NCI-H69 (cell line): ENCODE measurements around the gene DDX56.
A peak's percentile ranks its signal among the peaks of the same experiment; 100 is the strongest.

ENCODE experiments used
- DNase-seq: peaks from one replicate; lab custom pipeline; 2025; lab: John Stamatoyannopoulos, UW

The DDX56 gene

DNA sequence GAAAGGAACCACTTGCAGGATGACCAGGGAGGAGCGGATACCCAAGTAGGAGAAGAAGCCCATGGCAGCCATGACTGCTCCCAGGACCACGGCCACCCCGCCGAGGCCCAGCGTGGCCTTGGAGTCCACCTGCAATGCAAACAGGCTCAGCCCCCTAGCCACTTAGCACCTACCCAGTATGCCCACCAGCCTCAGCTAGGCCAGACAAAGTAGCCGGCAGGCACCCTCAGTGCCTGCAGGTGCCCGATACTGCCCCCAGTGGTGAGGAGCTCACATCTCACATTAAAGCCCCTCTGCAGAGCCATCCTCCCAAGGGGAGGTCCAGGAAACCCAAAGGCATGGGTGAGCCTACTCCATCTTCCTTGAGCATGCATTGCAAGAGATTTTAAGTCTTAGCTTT lies 39.2 kb downstream of the DDX56 start:
- DNase-seq = peak; percentile 78

DNA sequence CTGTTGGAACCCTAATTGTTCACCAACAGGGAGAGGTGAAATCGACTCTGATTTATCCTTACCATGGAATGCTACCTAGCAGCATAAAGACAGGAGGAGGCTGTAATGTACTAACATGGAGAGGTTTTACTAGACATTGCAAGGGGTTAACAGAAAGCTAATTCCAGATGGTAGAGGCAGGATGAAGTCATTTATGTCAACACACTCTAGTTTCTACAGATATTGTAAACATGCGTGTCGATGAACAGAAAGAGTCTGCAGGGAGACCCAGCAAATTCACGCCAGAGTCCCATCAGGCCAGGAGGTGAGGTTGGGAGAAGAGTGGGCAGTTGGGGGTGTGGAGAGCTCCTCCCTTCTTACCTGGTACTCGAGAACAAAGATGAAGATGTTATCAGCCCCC lies 39.6 kb downstream of the DDX56 start:
- DNase-seq = peak; percentile 64

DNA sequence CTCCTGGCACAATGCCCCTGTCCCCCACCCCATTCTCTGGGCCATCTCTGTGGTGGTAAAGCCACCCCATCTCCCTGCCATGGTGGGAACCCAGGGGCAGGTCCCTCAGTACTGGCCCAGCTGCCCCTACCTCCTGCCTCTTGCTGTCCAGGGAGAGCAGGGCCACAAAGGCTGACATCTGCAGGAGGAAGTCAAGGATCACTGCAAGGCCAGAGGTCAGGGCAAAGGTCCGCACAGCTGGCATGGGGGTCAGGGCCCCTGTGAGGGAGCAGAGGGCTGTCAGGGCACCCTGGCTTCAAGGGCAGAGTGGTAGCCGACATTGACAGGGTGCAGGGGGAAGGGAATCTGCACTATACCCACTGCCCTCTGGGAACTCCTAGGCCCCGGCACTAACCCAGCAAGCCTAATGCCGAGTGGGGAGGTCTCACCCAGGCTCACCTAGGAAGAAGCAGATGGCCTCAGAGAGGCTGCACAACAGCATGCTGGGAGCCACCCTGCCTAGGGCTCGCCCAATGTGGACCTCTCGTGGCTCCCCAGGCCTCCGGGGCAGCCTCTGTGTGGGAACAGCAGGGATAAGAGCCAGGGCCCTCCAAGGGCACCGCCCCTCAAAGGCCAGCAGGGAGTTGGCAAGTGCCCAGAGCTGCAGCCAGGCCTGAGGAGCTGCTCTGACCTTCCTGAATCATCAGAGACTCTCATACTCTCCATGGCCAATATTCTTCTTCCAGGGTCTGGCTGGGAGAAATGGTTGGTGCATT lies 40.2 kb downstream of the DDX56 start:
- peak; percentile 66 for DNase-seq

DNA sequence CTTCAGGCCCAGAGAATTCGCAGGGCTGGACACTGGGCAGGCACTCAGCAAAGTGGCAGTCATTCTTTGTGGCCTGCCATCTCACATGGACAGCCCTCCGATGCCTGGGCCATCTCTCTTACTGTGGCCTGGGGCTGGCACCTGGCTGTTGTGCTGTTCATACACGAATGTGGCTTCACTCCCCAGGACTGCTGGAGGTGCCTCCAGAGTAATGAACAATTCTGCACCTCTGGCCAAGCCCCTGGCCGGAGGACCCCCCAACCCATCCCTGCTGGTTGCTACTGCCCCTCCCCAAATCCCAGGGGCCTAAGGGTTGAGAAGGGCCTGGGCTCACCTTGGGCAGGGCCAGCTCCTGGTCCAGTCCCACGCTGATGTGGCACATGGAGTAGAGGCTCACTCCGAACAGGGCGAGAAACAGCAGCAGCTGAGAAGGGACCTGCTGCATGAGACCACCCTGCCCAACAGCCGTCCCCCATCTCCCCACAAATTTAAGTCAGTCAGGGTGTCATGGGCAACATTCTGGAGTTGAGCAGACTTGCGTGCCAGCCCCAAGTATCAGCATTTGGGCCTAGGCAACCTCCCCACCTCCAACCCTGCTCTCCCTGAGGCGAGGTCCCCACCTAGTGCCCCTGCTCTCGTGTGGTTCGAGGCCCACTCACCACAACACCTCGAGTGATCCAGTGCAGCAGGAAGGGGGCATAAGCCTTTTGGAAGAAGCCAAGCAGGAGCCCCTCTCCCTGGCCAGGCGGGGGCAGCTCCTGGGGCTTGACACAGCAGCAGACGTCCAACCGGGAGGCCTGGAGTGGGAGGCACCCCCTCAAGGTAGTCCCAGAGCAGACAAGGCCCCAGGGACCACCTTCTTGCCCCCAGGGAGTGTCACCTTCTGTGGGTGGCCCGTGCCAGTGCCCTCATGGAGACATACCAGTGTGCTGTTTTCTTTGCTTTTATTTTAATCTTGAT lies 42.0 kb downstream of the DDX56 start:
- no peak for DNase-seq

DNA sequence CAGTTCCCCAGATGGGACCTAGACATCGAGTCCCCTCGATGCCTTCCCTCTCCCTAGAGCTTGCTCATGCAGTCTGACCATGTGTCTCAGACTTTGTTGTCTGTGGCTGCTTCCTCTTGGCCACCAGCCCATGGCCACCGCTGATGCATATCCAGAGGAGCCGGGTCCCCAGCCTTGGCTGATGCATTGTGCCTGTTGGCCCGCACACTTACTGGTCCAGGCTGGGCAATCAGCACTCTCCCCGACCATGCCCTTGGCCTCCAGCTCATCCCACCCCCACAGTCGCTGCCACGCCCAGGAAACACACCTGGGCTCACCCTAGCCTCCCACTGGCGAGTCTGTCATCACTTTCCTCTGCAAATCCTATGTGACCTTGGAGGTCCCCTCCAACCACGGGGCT lies 42.7 kb downstream of the DDX56 start:
- DNase-seq = peak; percentile 42

DNA sequence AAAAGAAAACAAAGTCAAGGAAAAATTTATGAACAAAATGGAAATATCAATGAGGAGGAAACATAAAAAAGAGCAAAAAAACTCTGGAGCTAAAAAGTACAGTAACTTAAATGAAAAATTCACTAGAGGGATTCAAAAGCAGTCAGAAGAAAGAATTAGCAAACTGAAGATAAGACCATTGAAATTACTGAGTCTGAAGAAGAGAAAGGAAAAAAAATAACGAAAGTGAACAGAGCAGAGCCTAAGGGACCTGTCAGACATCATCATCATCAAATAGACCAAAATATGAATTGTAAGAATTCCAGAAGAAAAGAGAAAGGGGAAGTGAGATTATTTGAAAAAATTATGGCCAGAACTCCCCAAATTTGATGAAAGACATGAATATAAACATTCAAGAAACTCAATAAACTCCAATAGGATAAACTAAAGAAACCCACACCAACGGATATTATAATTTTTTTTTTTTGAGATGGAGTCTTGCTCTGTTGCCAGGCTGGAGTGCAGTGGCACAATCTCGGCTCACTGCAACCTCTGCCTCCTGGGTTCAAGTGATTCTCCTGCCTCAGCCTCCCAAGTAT lies 48.8 kb downstream of the DDX56 start:
- DNase-seq = no peak

- no peak for DNase-seq
Measured at GRCh38 chr7:44522315-44522714, 51.4 kb downstream of the DDX56 start.

- no peak for DNase-seq
Measured at GRCh38 chr7:44521347-44522095, 52.2 kb downstream of the DDX56 start.

DNA sequence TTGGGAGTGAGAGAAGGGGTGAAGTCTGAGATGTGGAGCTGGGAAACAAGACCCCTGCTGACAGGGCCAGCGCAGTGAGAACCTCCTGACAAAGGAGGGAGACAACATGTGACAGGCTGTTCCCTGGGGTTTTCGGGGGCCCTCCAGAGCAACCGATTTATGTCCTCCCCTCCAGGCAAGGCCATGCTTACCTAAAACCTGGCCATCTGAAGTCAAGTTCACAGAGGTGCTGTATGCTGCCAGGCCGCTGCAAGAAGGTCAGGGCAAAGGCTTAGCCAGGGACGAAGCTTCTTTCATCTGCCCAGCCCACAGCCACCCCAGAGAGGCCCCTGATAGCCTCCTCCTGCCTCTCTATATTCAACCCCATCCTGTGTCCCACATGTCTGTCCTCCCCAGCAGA lies 53.1 kb downstream of the DDX56 start:
- no peak for DNase-seq

GRCh38 chr7:44519546-44519945 lies 54.2 kb downstream of the DDX56 start:
- DNase-seq = no peak

GRCh38 chr7:44518761-44519160 lies 54.9 kb downstream of the DDX56 start:
- DNase-seq = no peak

- DNase-seq = no peak
Measured at GRCh38 chr7:44517175-44517574, 56.5 kb downstream of the DDX56 start.
